Mesenchymal stem cell (in vitro differentiated cells and primary cell): ENCODE data around the gene TTC27.

Source experiments
- DNase-seq: peaks from one replicate; pipeline ENCODE4 v3.0.0-alpha.2; 2013
- H2AFZ ChIP-seq: one replicate; pipeline ENCODE4 v1.6.1; 2013; ENCODE audit warnings: low read depth, mild to moderate bottlenecking, control low read depth, inconsistent platforms, low read length, moderate library complexity
- H2AK5ac ChIP-seq: 2 replicates; pipeline ENCODE4 v1.6.1; 2013; ENCODE audit warnings: low read length, moderate library complexity, mild to moderate bottlenecking, inconsistent platforms; ENCODE audit not compliant: severe bottlenecking
- H2BK120ac ChIP-seq: one replicate; pipeline ENCODE4 v1.6.1; 2013; ENCODE audit warnings: low read depth, mild to moderate bottlenecking, inconsistent platforms, low read length, moderate library complexity
- H2BK12ac ChIP-seq, 2 experiments: one replicate each; pipeline ENCODE4 v1.6.1; 2013; ENCODE audit warnings: inconsistent platforms in 2 of 2, low read length in 2 of 2, mild to moderate bottlenecking in 2 of 2, moderate library complexity in 2 of 2, control low read depth in 1 of 2
- H2BK15ac ChIP-seq: one replicate; pipeline ENCODE4 v1.6.1; 2013; ENCODE audit warnings: mild to moderate bottlenecking, low read depth, inconsistent platforms; ENCODE audit not compliant: poor library complexity, severe bottlenecking
- H2BK5ac ChIP-seq: 2 replicates; pipeline ENCODE4 v1.6.1; 2013; ENCODE audit warnings: low read depth, mild to moderate bottlenecking, low read length, control low read depth, inconsistent platforms; ENCODE audit not compliant: poor library complexity, severe bottlenecking
- H3K14ac ChIP-seq, 2 experiments: one replicate each; pipeline ENCODE4 v1.6.1; 2013; ENCODE audit warnings: inconsistent platforms in 2 of 2, low read length in 2 of 2, control low read depth in 1 of 2, mild to moderate bottlenecking in 1 of 2, moderate library complexity in 1 of 2
- H3K18ac ChIP-seq, 2 experiments: one replicate each; pipeline ENCODE4 v1.6.1; 2013; ENCODE audit warnings: inconsistent platforms in 2 of 2, low read length in 2 of 2, control low read depth in 1 of 2, low read depth in 1 of 2, mild to moderate bottlenecking in 1 of 2
- H3K23ac ChIP-seq, 2 experiments: one replicate each; pipeline ENCODE4 v1.6.1; 2013; ENCODE audit warnings: inconsistent platforms in 2 of 2, low read length in 2 of 2, mild to moderate bottlenecking in 2 of 2, moderate library complexity in 2 of 2, control low read depth in 1 of 2
- H3K27ac ChIP-seq: 2 replicates; pipeline ENCODE4 v1.5.1; 2013; ENCODE audit warnings: mild to moderate bottlenecking, moderate library complexity, low read length, control low read depth, inconsistent platforms; ENCODE audit not compliant: poor library complexity, severe bottlenecking
- H3K27me3 ChIP-seq, 2 experiments: 2 replicates each; pipeline versions ENCODE4 v1.6.1 to v1.7.0; 2013; ENCODE audit warnings: low read length in 2 of 2, mild to moderate bottlenecking in 2 of 2, moderate library complexity in 2 of 2, control low read depth in 1 of 2, inconsistent platforms in 1 of 2; ENCODE audit not compliant: control insufficient read depth in 1 of 2, insufficient read depth in 1 of 2
- H3K36me3 ChIP-seq, 2 experiments: 2 replicates each; pipeline versions ENCODE4 v1.6.1 to v1.7.0; 2013; ENCODE audit warnings: low read length in 2 of 2, control low read depth in 1 of 2, inconsistent platforms in 1 of 2, low read depth in 1 of 2, mild to moderate bottlenecking in 1 of 2; ENCODE audit not compliant: insufficient read depth in 2 of 2, control insufficient read depth in 1 of 2
- H3K4ac ChIP-seq, 2 experiments: one replicate each; pipeline ENCODE4 v1.6.1; 2013; ENCODE audit warnings: inconsistent platforms in 2 of 2, low read length in 2 of 2, mild to moderate bottlenecking in 2 of 2, moderate library complexity in 2 of 2, control low read depth in 1 of 2, low read depth in 1 of 2
- H3K4me1 ChIP-seq: 2 replicates; pipeline ENCODE4 v1.6.1; 2013; ENCODE audit warnings: low read depth, low read length, control low read depth; ENCODE audit not compliant: control insufficient read depth, insufficient read depth
- H3K4me2 ChIP-seq: 2 replicates; pipeline ENCODE4 v1.6.1; 2013; ENCODE audit warnings: low read length, mild to moderate bottlenecking, inconsistent platforms; ENCODE audit not compliant: poor library complexity, severe bottlenecking
- H3K4me3 ChIP-seq, 2 experiments: 2 replicates each; pipeline versions ENCODE4 v1.5.1 to v1.7.0; 2013; ENCODE audit warnings: low read length in 2 of 2, mild to moderate bottlenecking in 2 of 2, control low read depth in 1 of 2, low read depth in 1 of 2; ENCODE audit not compliant: insufficient read depth in 1 of 2
- H3K79me1 ChIP-seq: replicated peaks from 2 replicates; pipeline ENCODE4 v1.6.1; 2013; ENCODE audit warnings: mild to moderate bottlenecking, control low read depth, low read length, inconsistent platforms; ENCODE audit not compliant: poor library complexity, severe bottlenecking
- H3K9ac ChIP-seq: 2 replicates; pipeline ENCODE4 v1.7.0; 2013; ENCODE audit warnings: mild to moderate bottlenecking, low read length, moderate library complexity
- H3K9me3 ChIP-seq: 2 replicates; pipeline ENCODE4 v1.7.0; 2013; ENCODE audit warnings: mild to moderate bottlenecking, low read length; ENCODE audit not compliant: control insufficient read depth
- H4K8ac ChIP-seq: one replicate; pipeline ENCODE4 v1.6.1; 2013; ENCODE audit warnings: inconsistent platforms, mild to moderate bottlenecking, low read length, moderate library complexity
- H4K91ac ChIP-seq: one replicate; pipeline ENCODE4 v1.6.1; 2013; ENCODE audit warnings: mild to moderate bottlenecking, low read length, inconsistent platforms
- WGBS: methylation state at CpG from one replicate; pipeline ENCODE4 v1.1.7; 2013; ENCODE audit warnings: mixed read lengths; 5-methylcytosine and 5-hydroxymethylcytosine counted together

Gene TTC27

GRCh38 chr2:32666704-32667103 is 38.9 kb downstream of the TTC27 start:
- Histone ChIP-seq H3K4me3 (no peak overlapping the region), H2AFZ (no peak overlapping the region), H3K27me3 (no peaks in the 10 kb centered on the region), H3K79me1 (peaks cover 6% of the 10 kb centered on the region), H4K8ac (no peak overlapping the region), H3K4ac (no peak overlapping the region), H3K14ac (no peak overlapping the region), H2BK5ac (no peak overlapping the region), H3K27ac (no peak overlapping the region), H3K18ac (no peak overlapping the region), H3K4me2 (no peak overlapping the region), H3K9ac (no peak overlapping the region), H2BK120ac (no peak overlapping the region), H3K23ac (no peak overlapping the region), H3K4me1 (no peaks in the 10 kb centered on the region), H2BK12ac (no peak overlapping the region), H3K36me3 (peaks cover 0 to 12% of the 10 kb centered on the region in 2 experiments), H2AK5ac (no peak overlapping the region), H3K9me3 (no peaks in the 10 kb centered on the region), H4K91ac (no peak overlapping the region), H2BK15ac (no peak overlapping the region)
- DNase-seq, result no peak
- no CpG with 5 or more reads among the region's 1 CpG for WGBS

GRCh38 chr2:32668254-32668653 is 40.4 kb downstream of the TTC27 start:
- H2BK12ac ChIP-seq, result no peak overlapping the region
- peaks cover 0 to 15% of the 10 kb centered on the region in 2 experiments for H3K36me3 ChIP-seq

GRCh38 chr2:32671885-32672533 is 44.2 kb downstream of the TTC27 start:
- Histone ChIP-seq H3K4ac (no peak overlapping the region), H3K14ac (no peak overlapping the region), H3K79me1 (peaks cover 5% of the 10 kb centered on the region), H2AK5ac (no peak overlapping the region), H3K9ac (no peak overlapping the region), H3K4me3 (no peak overlapping the region), H4K91ac (no peak overlapping the region), H4K8ac (no peak overlapping the region), H2BK5ac (no peak overlapping the region), H2BK120ac (no peak overlapping the region), H3K18ac (no peak overlapping the region), H3K36me3 (peaks cover 0 to 19% of the 10 kb centered on the region in 2 experiments), H2AFZ (no peak overlapping the region), H3K23ac (no peak overlapping the region), H3K4me1 (no peaks in the 10 kb centered on the region), H3K27ac (no peak overlapping the region), H3K4me2 (no peak overlapping the region), H2BK12ac (no peak overlapping the region), H3K27me3 (no peaks in the 10 kb centered on the region), H3K9me3 (no peaks in the 10 kb centered on the region), H2BK15ac (no peak overlapping the region)
- no peak for DNase-seq
- WGBS, result 95% methylated on average over 2 of the region's 2 CpGs

More at GRCh38 chr2:32668254-32668653, 40.4 kb downstream of the TTC27 start:
- Histone ChIP-seq H3K14ac (no peak overlapping the region), H2BK120ac (no peak overlapping the region), H3K9me3 (no peaks in the 10 kb centered on the region), H3K4me3 (no peak overlapping the region), H2BK5ac (no peak overlapping the region), H3K23ac (no peak overlapping the region), H3K4me2 (no peak overlapping the region), H2AFZ (no peak overlapping the region), H4K8ac (no peak overlapping the region), H3K27me3 (no peaks in the 10 kb centered on the region), H2BK15ac (no peak overlapping the region), H3K18ac (no peak overlapping the region), H3K9ac (no peak overlapping the region), H3K4ac (no peak overlapping the region), H3K4me1 (no peaks in the 10 kb centered on the region), H3K79me1 (peaks cover 3% of the 10 kb centered on the region), H2AK5ac (no peak overlapping the region), H3K27ac (no peak overlapping the region), H4K91ac (no peak overlapping the region)
- no peak for DNase-seq
- whole genome bisulfite sequencing, result 100% methylated on average over 1 of the region's 1 CpG

GRCh38 chr2:32678825-32679224 is 51.0 kb downstream of the TTC27 start:
- Histone ChIP-seq H3K4me2 (no peak overlapping the region), H2BK5ac (no peak overlapping the region), H3K4ac (no peak overlapping the region), H3K79me1 (peaks cover 9% of the 10 kb centered on the region), H3K18ac (no peak overlapping the region), H2BK15ac (no peak overlapping the region), H3K14ac (no peak overlapping the region), H4K91ac (no peak overlapping the region), H4K8ac (no peak overlapping the region), H3K4me3 (no peak overlapping the region), H2BK120ac (no peak overlapping the region), H3K23ac (no peak overlapping the region), H3K36me3 (peaks cover 1 to 12% of the 10 kb centered on the region in 2 experiments), H3K27ac (no peak overlapping the region), H3K27me3 (no peaks in the 10 kb centered on the region), H2AK5ac (no peak overlapping the region), H3K9ac (no peak overlapping the region), H3K4me1 (peaks cover 3% of the 10 kb centered on the region), H3K9me3 (no peaks in the 10 kb centered on the region), H2BK12ac (no peak overlapping the region), H2AFZ (no peak overlapping the region)
- DNase-seq, result peak; percentile 31
